Mucosa of descending colon (tissue), 3 donors: ENCODE data around the gene AP4B1. TPM values are rescaled to one million over a fixed set of nuclear protein-coding genes. Genes with fewer than 3 reads are reported as not detected.

Source experiments
- ATAC-seq: fragments of 200-7000 bp; cut with Tn5 transposase; one replicate; pipeline ENCODE4 v1.9.1; 2020; ENCODE audit warnings: mild to moderate bottlenecking, moderate library complexity
- DNase-seq, 3 donors: peaks; one replicate each; pipeline ENCODE4 v3.0.0-alpha.2; 2020
- H3K36me3 ChIP-seq: fragments of 200-600 bp; one replicate; pipeline ENCODE4 v1.8.0; 2021; ENCODE audit warnings: low read depth, mild to moderate bottlenecking
- H3K4me1 ChIP-seq: fragments of 200-600 bp; one replicate; pipeline ENCODE4 v1.8.0; 2021; ENCODE audit warnings: low read depth, mild to moderate bottlenecking
- H3K4me3 ChIP-seq: fragments of 200-600 bp; one replicate; pipeline ENCODE4 v1.8.0; 2021; ENCODE audit warnings: mild to moderate bottlenecking
- H3K9me3 ChIP-seq: fragments of 200-600 bp; one replicate; pipeline ENCODE4 v1.8.0; 2021; ENCODE audit warnings: mild to moderate bottlenecking
- CTCF ChIP-seq: fragments of 200-600 bp; IDR thresholded peaks from one replicate; pipeline ENCODE4 v1.8.0; 2022; ENCODE audit warnings: antibody characterized with exemption, mild to moderate bottlenecking
- intact Hi-C, 2 donors: fragments of 100-400 bp; cut with DNase I in 1 of 2; cut with micrococcal nuclease in 1 of 2; formaldehyde crosslinking; loops; one replicate each; pipeline versions ENCODE4 v1.11.0 to v1.11.1; 2022; cut with DNase I, micrococcal nuclease
- total RNA-seq, 3 donors: library from RNA; stranded (reverse); fragmentation: NEBNext Ultra II Directional in 2 of 3; extraction: Animal tissue kit (Norgen Biotek cat#: 25700) in 2 of 3; gene quantifications; one replicate each; pipeline versions ENCODE4 v1.2.1 to v1.2.4, GENCODE V29; 2021 to 2023
- donor health status: DM: no; HTN: no; CAD: no; lungs with moderate emphysema.
- donor health status: DM: no; HTN: no; CAD: no.
- donor health status: DM: no; HTN: yes; CAD: no.

Gene AP4B1
- total RNA-seq, 3 donors from 2014 or later: 26.6 to 40.0 (median 28.7) TPM

GRCh38 chr1:113846391-113847035 is 58.1 kb downstream of the AP4B1 start:
- ATAC-seq (no peak), DNase-seq (no peak)
- no peak for TF ChIP-seq CTCF
- Histone ChIP-seq H3K9me3 (peaks cover 8% of the 10 kb centered on the region), H3K4me1 (no peaks in the 10 kb centered on the region), H3K36me3 (no peaks in the 10 kb centered on the region), H3K4me3 (no peak overlapping the region)
- intact Hi-C loops: loop anchor here in 1 of 2 donors (10.0 kb wide), 1 partner anchor 48 kb away; no protein-coding TSS in a partner anchor

Other genes with a start within 250 kb of the AP4B1 start
- 10 to 100 TPM in 2 of 3 donors, 1 to 10 TPM in 1; 8.7 to 14.6 (median 10.8) TPM for gene PHTF1, start 145.3 kb downstream of the AP4B1 start, total RNA-seq
- 10 to 100 TPM; 24.1 to 36.5 (median 28.3) TPM for gene RSBN1, start 92.3 kb downstream of the AP4B1 start, total RNA-seq
- gene PTPN22, start 33.1 kb downstream of the AP4B1 start, total RNA-seq: 1 to 10 TPM; 4.3 to 8.3 (median 5.2) TPM
- 100 to 1,000 TPM in 2 of 3 donors, 10 to 100 TPM in 1; 72.4 to 197 (median 153) TPM for gene BCL2L15, start 17.2 kb downstream of the AP4B1 start, total RNA-seq
- gene DCLRE1B, start 527 bp upstream of the AP4B1 start, total RNA-seq: 1 to 10 TPM; 4.2 to 6.0 (median 5.2) TPM
- 10 to 100 TPM; 66.0 to 99.7 (median 68.8) TPM for gene HIPK1, start 24.5 kb upstream of the AP4B1 start, total RNA-seq
- 10 to 100 TPM in 2 of 3 donors, 1 to 10 TPM in 1; 5.4 to 51.1 (median 28.2) TPM for gene OLFML3, start 74.7 kb upstream of the AP4B1 start, total RNA-seq
- gene SYT6, start 249.1 kb upstream of the AP4B1 start, total RNA-seq: under 1 TPM in 1 of 3 donors, not detected in 2; 0.82 TPM